HT1080 (cell line): ENCODE results near the gene CHKA. TPM values are rescaled to one million over a fixed set of nuclear protein-coding genes. Genes with fewer than 3 reads are reported as not detected.

Experiments used
- DNase-seq: peaks from one replicate; pipeline ENCODE4 v3.0.0-alpha.2; 2015; ENCODE audit warnings: low read depth
- total RNA-seq: library from RNA; depleted of rRNA; stranded (reverse); fragments of >200 nt; shearing (Covaris generic); gene quantifications from 2 replicates; pipeline ENCODE4 v1.2.3, GENCODE V29; 2014

Gene CHKA
- total RNA-seq, 1 experiment from 2014 or later = 17.4 TPM

- no peak for DNase-seq
These were observed 22.1 kb upstream of the CHKA start for GRCh38 chr11:68143310-68143689.

- DNase-seq = no peak
These were observed 21.5 kb upstream of the CHKA start for GRCh38 chr11:68142441-68143309.

GRCh38 chr11:68142028-68142412 lies 20.8 kb upstream of the CHKA start:
- no peak for DNase-seq

- no peak for DNase-seq
These were observed 20.2 kb upstream of the CHKA start for GRCh38 chr11:68141246-68142027.

- DNase-seq = no peak
These were observed 19.5 kb upstream of the CHKA start for GRCh38 chr11:68140496-68141245.

GRCh38 chr11:68138237-68138636 lies 17.0 kb upstream of the CHKA start:
- DNase-seq = no peak

GRCh38 chr11:68137833-68138232 lies 16.6 kb upstream of the CHKA start:
- DNase-seq = no peak

GRCh38 chr11:68136866-68137265 lies 15.7 kb upstream of the CHKA start:
- DNase-seq = no peak

GRCh38 chr11:68135161-68135560 lies 14.0 kb upstream of the CHKA start:
- DNase-seq = no peak

GRCh38 chr11:68133761-68134160 lies 12.6 kb upstream of the CHKA start:
- DNase-seq = no peak

- DNase-seq = no peak
These were observed 8.9 kb upstream of the CHKA start for GRCh38 chr11:68130121-68130520.

GRCh38 chr11:68128682-68129327 lies 7.6 kb upstream of the CHKA start:
- no peak for DNase-seq

GRCh38 chr11:68127714-68128681 lies 6.8 kb upstream of the CHKA start:
- DNase-seq = no peak

- no peak for DNase-seq
These were observed 4.0 kb upstream of the CHKA start for GRCh38 chr11:68125164-68125563.

GRCh38 chr11:68122936-68123539 lies 1.9 kb upstream of the CHKA start:
- DNase-seq = no peak

- no peak for DNase-seq
These were observed 718 bp downstream of the CHKA start for GRCh38 chr11:68120273-68121066.

GRCh38 chr11:68118706-68119448 lies 2.3 kb downstream of the CHKA start:
- no peak for DNase-seq

GRCh38 chr11:68117853-68118470 lies 3.2 kb downstream of the CHKA start:
- no peak for DNase-seq
